ENCODE results near the gene KTI12. TPM values are rescaled to one million over a fixed set of nuclear protein-coding genes. Genes with fewer than 3 reads are reported as not detected.
"Not testable (repeated sequence)": the region's sequence is repeated elsewhere in the genome, so short reads cannot be mapped to it uniquely, and the experiment has no call there.

Gene KTI12
- total RNA-seq, 2 experiments from 2014 or later = 13.4 to 14.0 TPM

GRCh38 chr1:52032785-52033131 is 852 bp downstream of the KTI12 start:
- CTCF ChIA-PET = interaction anchor here (2.0 kb wide), 1 partner anchor 136 kb away, joined by 4 read pairs; no protein-coding TSS in a partner anchor
- Mint-ChIP-seq H3K27me3 (no peaks in the 10 kb centered on the region), H3K36me3 (ENCODE audit: low read depth) (peaks cover 37% of the 10 kb centered on the region), H3K4me3 (peak overlapping the region; percentile 91), H3K27ac (peak overlapping the region; percentile 94), H3K9me3 (no peaks in the 10 kb centered on the region), H3K4me1 (ENCODE audit: low read depth) (peaks cover 27% of the 10 kb centered on the region)
- POLR2A ChIA-PET = interaction anchor here (0.9 to 3.8 kb wide), 9 partner anchors 9 to 171 kb away, joined by 3 to 24 read pairs (median 4); partner anchors contain the start of genes BTF3L4, TXNDC12 and ZFYVE9
- no peak for TF ChIP-seq CTCF (IDR thresholded peaks at IDR 0.05)
- DNase-seq (peak; percentile 23), ATAC-seq (no peak)
- intact Hi-C loops (cut with micrococcal nuclease) = no loop called here

- Mint-ChIP-seq H3K9me3 (no peaks in the 10 kb centered on the region), H3K4me1 (ENCODE audit: low read depth) (peaks cover 27% of the 10 kb centered on the region), H3K27me3 (no peaks in the 10 kb centered on the region), H3K27ac (peak overlapping the region; percentile 94), H3K4me3 (peak overlapping the region; percentile 91), H3K36me3 (ENCODE audit: low read depth) (peaks cover 37% of the 10 kb centered on the region)
- ATAC-seq = no peak
- intact Hi-C loops (cut with micrococcal nuclease) = no loop called here
- DNase-seq = peak; percentile 14
- ChIA-PET CTCF (no interaction called here), POLR2A (interaction anchor here (0.9 to 3.8 kb wide), 5 partner anchors 9 to 170 kb away, joined by 3 to 24 read pairs (median 4); partner anchors contain the start of genes BTF3L4 and TXNDC12)
- no peak for TF ChIP-seq CTCF (IDR thresholded peaks at IDR 0.05)
These were observed 1.4 kb downstream of the KTI12 start for GRCh38 chr1:52032124-52032784.

DNA sequence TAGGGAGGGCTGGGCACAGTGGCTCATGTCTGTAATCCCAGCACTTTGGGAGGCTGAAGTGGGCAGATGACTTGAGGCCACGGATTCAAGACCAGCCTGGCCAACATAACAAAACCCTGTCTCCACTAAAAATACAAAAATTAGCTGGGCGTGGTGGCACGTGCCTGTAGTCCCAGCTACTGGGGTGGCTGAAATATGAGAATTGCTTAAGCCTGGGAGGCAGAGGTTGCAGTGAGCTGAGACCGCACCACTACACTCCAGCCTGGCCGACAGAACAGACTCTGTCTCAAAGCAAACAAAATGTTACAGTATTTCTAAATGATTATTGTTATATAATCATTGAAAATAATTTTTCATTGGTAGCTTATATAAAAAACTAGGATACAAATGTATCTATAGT is 4.8 kb downstream of the KTI12 start:
- DNase-seq; intact Hi-C loops (cut with micrococcal nuclease); ATAC-seq; H3K9me3 Mint-ChIP-seq; POLR2A ChIA-PET; H3K27me3 Mint-ChIP-seq; H3K4me3 Mint-ChIP-seq; H3K27ac Mint-ChIP-seq: not testable (repeated sequence)
- Mint-ChIP-seq H3K36me3 (ENCODE audit: low read depth) (peaks cover 46% of the 10 kb centered on the region), H3K4me1 (ENCODE audit: low read depth) (peaks cover 23% of the 10 kb centered on the region)
- CTCF ChIA-PET = interaction anchor here (1.0 to 1.3 kb wide), 2 partner anchors 28 to 132 kb away, joined by 3 to 4 read pairs; partner anchors contain the start of gene BTF3L4

- no peak for ATAC-seq
- Mint-ChIP-seq H3K4me3 (no peak overlapping the region), H3K27ac (no peak overlapping the region), H3K27me3 (no peaks in the 10 kb centered on the region), H3K9me3 (no peaks in the 10 kb centered on the region), H3K4me1 (ENCODE audit: low read depth) (peaks cover 20% of the 10 kb centered on the region), H3K36me3 (ENCODE audit: low read depth) (peaks cover 44% of the 10 kb centered on the region)
- no peak for TF ChIP-seq CTCF (IDR thresholded peaks at IDR 0.05)
- no peak for DNase-seq
- ChIA-PET POLR2A (no interaction called here), CTCF (no interaction called here)
- intact Hi-C loops (cut with micrococcal nuclease) = no loop called here
These were observed 5.3 kb downstream of the KTI12 start for GRCh38 chr1:52028328-52028727.

GRCh38 chr1:52026278-52026677 is 7.3 kb downstream of the KTI12 start:
- H3K27me3 Mint-ChIP-seq = no peaks in the 10 kb centered on the region
- no peak for TF ChIP-seq CTCF (IDR thresholded peaks at IDR 0.05)
- no peak overlapping the region for H3K4me3 Mint-ChIP-seq
- H3K4me1 Mint-ChIP-seq (ENCODE audit: low read depth) = peaks cover 14% of the 10 kb centered on the region
- CTCF ChIA-PET = interaction anchor here (0.6 kb wide), 1 partner anchor 9 kb away, joined by 3 read pairs; no protein-coding TSS in a partner anchor
- no peak overlapping the region for H3K27ac Mint-ChIP-seq
- ATAC-seq = no peak
- no peak for DNase-seq
- H3K36me3 Mint-ChIP-seq (ENCODE audit: low read depth) = peaks cover 30% of the 10 kb centered on the region
- H3K9me3 Mint-ChIP-seq = no peaks in the 10 kb centered on the region
- POLR2A ChIA-PET = no interaction called here
- intact Hi-C loops (cut with micrococcal nuclease) = no loop called here
